GM12864 (cell line): Measurements from ENCODE around the gene ERF.

ENCODE experiments used
- DNase-seq: peaks from one replicate; pipeline ENCODE4 v3.0.0-alpha.2; 2011; ENCODE audit warnings: low read depth
- H3K4me3 ChIP-seq: 2 replicates; pipeline ENCODE4 v1.5.1; 2011; ENCODE audit warnings: mild to moderate bottlenecking, low read depth, low read length, control low read depth
- CTCF ChIP-seq: IDR thresholded peaks from 2 replicates; pipeline ENCODE4 v1.5.1; 2011; ENCODE audit warnings: low read depth, mild to moderate bottlenecking, moderate library complexity, low read length, control low read depth, inconsistent platforms; ENCODE audit errors: missing control alignments

Gene ERF

DNA sequence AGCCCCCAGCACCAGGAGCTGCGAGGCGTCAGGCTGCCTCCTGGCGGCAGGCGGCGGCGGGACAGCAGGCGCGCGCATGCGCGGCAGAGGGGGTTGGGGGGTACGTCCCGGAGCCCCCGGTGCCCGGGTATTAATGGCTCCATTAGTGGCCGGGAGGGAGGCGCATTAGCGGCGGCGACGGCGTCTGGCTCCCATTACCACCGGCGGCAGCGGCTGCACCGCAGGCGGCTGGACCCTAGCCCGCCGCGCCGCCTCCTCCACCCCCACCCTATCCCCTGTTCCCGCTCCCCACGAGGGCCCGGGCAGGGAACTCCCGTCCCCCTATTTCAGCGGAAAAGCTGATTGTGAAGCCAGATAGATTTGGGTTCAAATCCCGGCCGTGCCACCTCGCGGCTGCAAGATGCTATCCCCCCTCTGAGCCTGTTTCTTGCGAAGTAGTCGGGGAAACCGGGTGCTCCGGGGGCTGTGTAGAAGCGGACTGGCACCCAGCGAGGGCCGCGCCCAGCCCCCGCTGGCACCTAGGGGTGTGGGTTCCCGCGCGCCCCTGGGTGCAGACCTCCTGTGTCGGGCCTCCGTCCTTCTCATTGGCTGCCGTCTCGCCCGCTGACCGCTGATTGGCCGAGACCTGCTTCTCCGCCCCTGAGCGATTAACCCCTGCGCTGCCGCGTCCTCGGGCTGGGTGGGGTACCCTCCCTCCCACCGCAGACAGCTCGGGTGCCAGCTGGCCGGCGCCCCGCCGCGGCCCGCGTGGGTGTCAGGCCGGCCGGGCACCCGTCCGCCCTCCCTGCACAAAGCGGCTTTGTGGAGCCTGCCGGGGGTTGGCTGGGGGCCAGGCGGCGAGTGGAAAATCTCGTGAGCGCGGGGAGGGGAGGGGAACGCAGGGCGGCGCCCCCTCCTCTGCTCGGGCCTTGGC is 25.2 kb upstream of the ERF start:
- H3K4me3 ChIP-seq: peak overlapping the region; percentile 59
- peak; percentile 97 for TF ChIP-seq CTCF
- DNase-seq: no peak

GRCh38 chr19:42279155-42279901 is 24.4 kb upstream of the ERF start:
- peak overlapping the region; percentile 59 for H3K4me3 ChIP-seq
- no peak for TF ChIP-seq CTCF
- DNase-seq: no peak

GRCh38 chr19:42278452-42279154 is 23.7 kb upstream of the ERF start:
- TF ChIP-seq CTCF: no peak
- H3K4me3 ChIP-seq: no peak overlapping the region
- DNase-seq: no peak

GRCh38 chr19:42277821-42278451 is 23.0 kb upstream of the ERF start:
- DNase-seq: no peak
- TF ChIP-seq CTCF: no peak
- no peak overlapping the region for H3K4me3 ChIP-seq

DNA sequence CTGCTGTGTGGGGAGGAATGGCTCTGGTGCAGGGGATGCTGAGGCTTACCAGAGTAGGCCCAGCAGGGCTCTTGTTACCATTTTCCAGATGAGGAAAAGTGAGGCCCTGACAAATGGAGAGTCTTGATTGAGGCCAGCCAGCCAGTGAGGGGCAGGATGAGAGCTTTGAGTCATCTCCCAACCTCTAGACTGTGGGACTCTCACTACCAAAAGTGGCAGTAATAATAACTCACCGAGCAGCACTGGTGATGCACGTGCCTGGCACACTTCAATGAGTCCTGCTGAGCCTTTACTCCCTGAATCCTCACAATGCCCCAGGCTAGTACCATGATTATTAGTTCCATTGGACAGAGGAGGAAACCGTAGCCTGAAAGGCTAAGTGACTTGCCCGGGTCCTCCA is 21.9 kb upstream of the ERF start:
- DNase-seq: no peak
- H3K4me3 ChIP-seq: no peak overlapping the region
- no peak for TF ChIP-seq CTCF

- no peak for TF ChIP-seq CTCF
- no peak overlapping the region for H3K4me3 ChIP-seq
- DNase-seq: no peak
Measured at GRCh38 chr19:42276284-42276683, 21.4 kb upstream of the ERF start.
